A549 (cell line): ENCODE data around the gene TAOK3. TPM values are rescaled to one million over a fixed set of nuclear protein-coding genes. Genes with fewer than 3 reads are reported as not detected.

Experiments used
- ATAC-seq, 2 experiments: fragments of 200-7000 bp in 1 of 2; fragments of >200 bp in 1 of 2; cut with Nextera tagmentation in 1 of 2; cut with Tn5 transposase in 1 of 2; 3 replicates each; pipeline versions ENCODE4 v1.8.0 to v1.9.1; 2018 to 2020; ENCODE audit warnings: mild to moderate bottlenecking in 1 of 2, moderate library complexity in 1 of 2
- CTCF ChIA-PET: fragments of 300-600 bp; sonication (Branson Sonifier 250); formaldehyde crosslinking; extraction: SDS; loops from one replicate; lab custom pipeline; 2021; ENCODE audit warnings: antibody characterized with exemption, inconsistent platforms; lab: Yijun Ruan, JAX
- POLR2A ChIA-PET: fragments of 350-600 bp; formaldehyde crosslinking; extraction: SDS; loops from one replicate; lab custom pipeline; 2021; ENCODE audit warnings: antibody characterized with exemption, inconsistent platforms; lab: Yijun Ruan, JAX
- DNase-seq, 2 experiments: peaks; one replicate each; pipeline versions ENCODE4 v3.0.0 to v3.0.0-alpha.2; 2011 to 2016; ENCODE audit warnings: low read depth in 1 of 2, low spot score in 1 of 2
- FAIRE-seq: peaks from 2 replicates; lab custom pipeline; 2011; peaks lifted over from hg19 to GRCh38; lab: Jason Lieb, UNC
- H3K27ac ChIP-seq, 2 experiments: fragments of >200 bp; sonication (Bioruptor Twin); formaldehyde crosslinking; 3 replicates each; pipeline ENCODE4 v1.5.1; 2016 to 2017
- H3K4me1 ChIP-seq: fragments of >200 bp; sonication (Bioruptor Twin); formaldehyde crosslinking; 3 replicates; pipeline ENCODE4 v1.6.1; 2016
- H3K4me2 ChIP-seq: fragments of >200 bp; sonication (Bioruptor Twin); formaldehyde crosslinking; 3 replicates; pipeline ENCODE4 v1.6.1; 2016
- H3K4me3 ChIP-seq: fragments of >200 bp; sonication (Bioruptor Twin); formaldehyde crosslinking; 3 replicates; pipeline ENCODE4 v1.5.1; 2016
- H3K9me3 ChIP-seq: fragments of >200 bp; sonication (Bioruptor Twin); formaldehyde crosslinking; 3 replicates; pipeline ENCODE4 v1.6.1; 2016
- BCL3 ChIP-seq: fragments of >200 bp; sonication (Bioruptor Twin); formaldehyde crosslinking; IDR thresholded peaks from 3 replicates; pipeline ENCODE4 v1.6.1; 2016
- CEBPB ChIP-seq, 2 experiments: fragments of >200 bp in 1 of 2; sonication (Bioruptor Twin) in 1 of 2; formaldehyde crosslinking in 1 of 2; IDR thresholded peaks; 2 replicates each; pipeline ENCODE4 v1.6.1; 2012 to 2016
- CHD2 ChIP-seq: fragments of 150-350 bp; IDR thresholded peaks from 2 replicates; pipeline ENCODE4 v1.6.1; 2014; ENCODE audit warnings: low read length; ENCODE audit not compliant: partially characterized antibody
- EP300 ChIP-seq, 2 experiments: fragments of >200 bp; sonication (Bioruptor Twin); formaldehyde crosslinking; IDR thresholded peaks; 2 replicates in 1 of 2; 3 replicates in 1 of 2; pipeline ENCODE4 v1.6.1; 2016 to 2017
- ESRRA ChIP-seq: fragments of 150-350 bp; IDR thresholded peaks from 2 replicates; pipeline ENCODE4 v1.6.1; 2014; ENCODE audit warnings: mild to moderate bottlenecking, low read length, borderline replicate concordance
- FOSB ChIP-seq: fragments of 250-450 bp; sonication (Bioruptor Pico); IDR thresholded peaks from 2 replicates; pipeline ENCODE4 v1.5.0; 2020; ENCODE audit warnings: mild to moderate bottlenecking, moderate library complexity
- FOSL2 ChIP-seq, 2 experiments: fragments of 450-650 bp in 1 of 2; fragments of >200 bp in 1 of 2; sonication (Bioruptor Twin) in 1 of 2; formaldehyde crosslinking; IDR thresholded peaks; 2 replicates each; pipeline versions ENCODE4 v1.5.0 to v1.6.1; 2016 to 2020; ENCODE audit warnings: mild to moderate bottlenecking in 1 of 2, moderate library complexity in 1 of 2
- HDAC2 ChIP-seq: fragments of 200-600 bp; sonication (generic); IDR thresholded peaks from 2 replicates; pipeline ENCODE4 v1.6.1; 2016
- HEYL ChIP-seq: fragments of 250-450 bp; sonication (Bioruptor Pico); IDR thresholded peaks from 2 replicates; pipeline ENCODE4 v1.8.0; 2021; ENCODE audit warnings: mild to moderate bottlenecking, moderate library complexity
- HOXB13 ChIP-seq: fragments of 250-450 bp; sonication (Bioruptor Pico); IDR thresholded peaks from 2 replicates; pipeline ENCODE4 v1.5.0; 2020; ENCODE audit warnings: low read depth, mild to moderate bottlenecking, moderate library complexity
- HOXB5 ChIP-seq: fragments of 250-450 bp; sonication (Bioruptor Pico); IDR thresholded peaks from 2 replicates; pipeline ENCODE4 v1.5.0; 2020; ENCODE audit warnings: mild to moderate bottlenecking, moderate library complexity
- JUNB ChIP-seq: fragments of >200 bp; sonication (Bioruptor Twin); formaldehyde crosslinking; IDR thresholded peaks from 2 replicates; pipeline ENCODE4 v1.6.1; 2016
- KDM1A ChIP-seq: fragments of 200-600 bp; sonication (generic); IDR thresholded peaks from 2 replicates; pipeline ENCODE4 v1.6.1; 2016; ENCODE audit warnings: low read depth, mild to moderate bottlenecking
- KDM5A ChIP-seq: fragments of 200-600 bp; sonication (generic); IDR thresholded peaks from 2 replicates; pipeline ENCODE4 v1.6.1; 2016; ENCODE audit warnings: antibody characterized with exemption, mild to moderate bottlenecking
- MAFK ChIP-seq: fragments of 450-650 bp; IDR thresholded peaks from 2 replicates; pipeline ENCODE4 v1.6.1; 2014; ENCODE audit not compliant: partially characterized antibody
- MYC ChIP-seq: IDR thresholded peaks from 2 replicates; pipeline ENCODE4 v1.6.1; 2012; ENCODE audit warnings: mild to moderate bottlenecking, inconsistent platforms, low read length, improper control_type of control experiment, borderline replicate concordance
- NPAS2 ChIP-seq: fragments of 250-450 bp; sonication (Bioruptor Pico); IDR thresholded peaks from 2 replicates; pipeline ENCODE4 v1.8.0; 2022; ENCODE audit warnings: mild to moderate bottlenecking, moderate library complexity, borderline replicate concordance
- NR3C1 ChIP-seq: fragments of >200 bp; sonication (Bioruptor Twin); formaldehyde crosslinking; IDR thresholded peaks from 3 replicates; pipeline ENCODE4 v1.6.1; 2017
- RCOR1 ChIP-seq: fragments of 150-350 bp; IDR thresholded peaks from 2 replicates; pipeline ENCODE4 v1.6.1; 2014; ENCODE audit warnings: antibody characterized with exemption, low read length, low read depth
- SMC3 ChIP-seq: fragments of >200 bp; sonication (Bioruptor Twin); formaldehyde crosslinking; IDR thresholded peaks from 3 replicates; pipeline ENCODE4 v1.6.1; 2018; ENCODE audit warnings: inconsistent platforms
- SREBF2 ChIP-seq: fragments of 450-650 bp; IDR thresholded peaks from 2 replicates; pipeline ENCODE4 v1.6.1; 2014; ENCODE audit warnings: mild to moderate bottlenecking, moderate library complexity
- TFCP2L1 ChIP-seq: fragments of 250-450 bp; sonication (Bioruptor Pico); IDR thresholded peaks from 2 replicates; pipeline ENCODE4 v1.5.0; 2021; ENCODE audit warnings: mild to moderate bottlenecking
- ZSCAN20 ChIP-seq: fragments of 250-450 bp; sonication (Bioruptor Pico); IDR thresholded peaks from 2 replicates; pipeline ENCODE4 v1.8.0; 2022; ENCODE audit warnings: mild to moderate bottlenecking, moderate library complexity
- WGBS: methylation state at CpG from one replicate; pipeline ENCODE4 v1.1.6; 2017; ENCODE audit errors: missing lambda C conversion rate; 5-methylcytosine and 5-hydroxymethylcytosine counted together
- polyA plus RNA-seq, 4 experiments: library from polyadenylated mRNA; depleted of rRNA in 3 of 4; stranded (reverse); fragments of >200 nt; fragmentation: RNase III in 1 of 4; extraction: RNeasy Plus Mini Kit Qiagen cat#74134 plus additional on column Dnase treatment in 1 of 4; gene quantifications; 2 replicates in 3 of 4; 3 replicates in 1 of 4; pipeline ENCODE4 v1.2.3, GENCODE V29; 2011 to 2017
- TF ChIP-seq, protein P1 (sequence below): IDR thresholded peaks from 2 replicates; pipeline ENCODE4 v1.6.1; 2012

Gene TAOK3
- polyA plus RNA-seq, 2 of the 4 experiments (the other 2 are of a cell fraction): 13.1 to 27.6 TPM

GRCh38 chr12:118346895-118347294, 25.8 kb downstream of the TAOK3 start:
- ChIA-PET POLR2A (no interaction called here), CTCF (interaction anchor here (1.2 to 3.9 kb wide), 3 partner anchors 11 to 171 kb away, joined by 3 to 26 read pairs (median 5); partner anchors contain the start of gene SUDS3)
- no peak for DNase-seq
- 92% methylated on average over 7 of the region's 7 CpGs for WGBS
- no peak for TF ChIP-seq CHD2
- no peak for TF ChIP-seq CEBPB (IDR thresholded peaks at IDR 0.05)
- no peak for TF ChIP-seq HEYL (CRISPR knock-in tag)
- H3K9me3 ChIP-seq: no peaks in the 10 kb centered on the region
- H3K4me1 ChIP-seq: peaks cover 6% of the 10 kb centered on the region; the same call in 2 of the 3 replicates
- H3K4me2 ChIP-seq: no peak overlapping the region
- no peak for ATAC-seq
- no peak overlapping the region for H3K27ac ChIP-seq
- no peak for FAIRE-seq
- no peak overlapping the region for H3K4me3 ChIP-seq

DNA sequence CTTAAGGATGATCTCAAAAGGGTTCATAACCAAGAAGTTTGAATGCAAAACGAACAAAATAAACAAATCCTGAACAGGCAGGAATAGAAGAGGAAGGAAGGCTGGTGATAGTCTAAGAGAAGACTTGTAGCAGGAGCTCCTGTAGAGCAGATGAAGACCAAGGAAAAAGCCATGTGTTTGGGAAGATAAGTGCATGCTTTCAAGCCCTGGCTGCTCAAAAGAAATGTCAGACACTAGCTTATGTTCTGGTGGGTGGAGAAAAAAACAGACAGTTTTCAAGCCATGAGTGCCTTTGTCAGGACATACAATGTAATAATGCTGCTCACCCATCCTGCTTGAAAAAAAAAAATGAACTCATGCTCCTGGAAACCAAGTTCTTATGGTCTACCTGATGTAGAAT, 27.4 kb downstream of the TAOK3 start:
- no peak for DNase-seq
- TF ChIP-seq FOSL2 (IDR thresholded peaks at IDR 0.05) (no peak), FOSL2 (CRISPR knock-in tag; IDR thresholded peaks at IDR 0.05) (no peak), SMC3 (no peak)
- TF ChIP-seq, all 56 proteins: peak for 0
- ATAC-seq: no peak
- H3K4me2 ChIP-seq: no peak overlapping the region
- no peak overlapping the region for H3K27ac ChIP-seq
- ChIA-PET CTCF (interaction anchor here (1.1 to 3.9 kb wide), 3 partner anchors 8 to 164 kb away, joined by 3 to 26 read pairs (median 5); partner anchors contain the start of gene SUDS3), POLR2A (no interaction called here)
- H3K4me1 ChIP-seq: peaks cover 6% of the 10 kb centered on the region; the same call in 2 of the 3 replicates
- no peaks in the 10 kb centered on the region for H3K9me3 ChIP-seq
- no peak for FAIRE-seq
- WGBS: 47% methylated on average over 1 of the region's 1 CpG
- no peak overlapping the region for H3K4me3 ChIP-seq

DNA sequence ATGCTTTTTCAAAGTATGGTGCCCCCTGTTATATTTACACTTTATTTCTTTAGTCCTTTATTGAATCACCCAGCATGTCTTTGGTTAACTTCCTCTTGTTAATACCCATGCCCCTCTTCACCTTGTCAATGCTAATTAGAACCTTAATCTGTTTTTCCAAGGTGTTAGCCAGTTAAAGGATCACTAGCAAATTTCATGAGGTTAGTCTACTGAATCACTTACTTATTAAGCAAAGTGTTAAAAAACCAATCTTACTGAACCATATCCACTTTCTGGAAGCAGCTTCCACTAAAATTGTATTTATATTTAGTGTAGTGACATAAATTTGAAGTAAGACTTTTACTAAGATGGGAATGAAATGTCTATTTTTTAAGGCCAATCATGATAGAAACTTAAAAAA, 27.9 kb downstream of the TAOK3 start:
- POLR2A ChIA-PET: no interaction called here
- H3K27ac ChIP-seq: no peak overlapping the region
- no peak for DNase-seq
- TF ChIP-seq SMC3: no peak
- no peak for TF ChIP-seq HOXB13 (CRISPR knock-in tag)
- no peak for TF ChIP-seq NR3C1
- TF ChIP-seq NPAS2 (CRISPR knock-in tag): no peak
- no peak for TF ChIP-seq KDM1A
- no peak for TF ChIP-seq ESRRA
- no peak for TF ChIP-seq TFCP2L1 (CRISPR knock-in tag)
- no peak for TF ChIP-seq HOXB5 (CRISPR knock-in tag)
- no peak for TF ChIP-seq HEYL (CRISPR knock-in tag)
- no peak for TF ChIP-seq SREBF2
- no peak for TF ChIP-seq MAFK
- TF ChIP-seq ZSCAN20 (CRISPR knock-in tag): no peak
- TF ChIP-seq MYC: no peak
- no peak for TF ChIP-seq EP300 (IDR thresholded peaks at IDR 0.05)
- no peak for TF ChIP-seq JUNB
- no peak for TF ChIP-seq RCOR1
- TF ChIP-seq CHD2: no peak
- no peak for TF ChIP-seq FOSB
- TF ChIP-seq BCL3: no peak
- TF ChIP-seq FOSL2 (IDR thresholded peaks at IDR 0.05): no peak
- TF ChIP-seq FOSL2 (CRISPR knock-in tag; IDR thresholded peaks at IDR 0.05): no peak
- ATAC-seq: no peak
- H3K4me3 ChIP-seq: no peak overlapping the region
- no peak for FAIRE-seq
- no peak overlapping the region for H3K4me2 ChIP-seq
- CTCF ChIA-PET: interaction anchor here (1.1 kb wide), 1 partner anchor 9 kb away, joined by 3 read pairs; no protein-coding TSS in a partner anchor
- no peaks in the 10 kb centered on the region for H3K9me3 ChIP-seq
- peaks cover 11% of the 10 kb centered on the region; the same call in 2 of the 3 replicates for H3K4me1 ChIP-seq

DNA sequence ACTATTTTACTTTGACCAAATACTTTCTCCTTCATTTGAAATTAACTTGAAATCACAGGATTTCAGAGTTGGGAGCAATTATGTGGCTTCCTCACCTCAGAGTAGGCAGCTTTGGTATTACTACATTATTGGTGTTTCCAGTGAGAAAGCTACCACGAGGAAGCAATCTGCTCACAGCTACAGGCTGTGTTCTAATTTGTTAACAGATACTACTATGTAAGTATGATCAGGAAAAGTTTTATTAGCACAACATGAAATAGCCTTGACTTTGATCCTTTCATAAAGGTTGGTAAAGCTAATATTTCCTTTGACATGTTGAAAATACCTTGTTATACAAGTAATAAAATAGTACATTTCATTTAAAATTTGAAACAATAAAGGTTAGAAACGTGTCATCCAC, 30.6 kb downstream of the TAOK3 start:
- H3K4me3 ChIP-seq: no peak overlapping the region
- ATAC-seq (no peak), FAIRE-seq (peak; percentile 18), DNase-seq (no peak)
- no peak for TF ChIP-seq ZSCAN20 (CRISPR knock-in tag)
- TF ChIP-seq KDM5A: no peak
- TF ChIP-seq HDAC2: no peak
- no peak for TF ChIP-seq ESRRA
- no peak for TF ChIP-seq SREBF2
- TF ChIP-seq, protein P1, sequence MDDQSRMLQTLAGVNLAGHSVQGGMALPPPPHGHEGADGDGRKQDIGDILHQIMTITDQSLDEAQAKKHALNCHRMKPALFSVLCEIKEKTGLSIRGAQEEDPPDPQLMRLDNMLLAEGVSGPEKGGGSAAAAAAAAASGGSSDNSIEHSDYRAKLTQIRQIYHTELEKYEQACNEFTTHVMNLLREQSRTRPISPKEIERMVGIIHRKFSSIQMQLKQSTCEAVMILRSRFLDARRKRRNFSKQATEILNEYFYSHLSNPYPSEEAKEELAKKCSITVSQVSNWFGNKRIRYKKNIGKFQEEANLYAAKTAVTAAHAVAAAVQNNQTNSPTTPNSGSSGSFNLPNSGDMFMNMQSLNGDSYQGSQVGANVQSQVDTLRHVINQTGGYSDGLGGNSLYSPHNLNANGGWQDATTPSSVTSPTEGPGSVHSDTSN: no peak
- no peak overlapping the region for H3K4me2 ChIP-seq
- 38% methylated on average over 2 of the region's 2 CpGs for WGBS
- no peaks in the 10 kb centered on the region for H3K9me3 ChIP-seq
- peaks cover 26% of the 10 kb centered on the region for H3K4me1 ChIP-seq
- CTCF ChIA-PET: interaction anchor here (0.7 kb wide), 1 partner anchor 238 kb away, joined by 3 read pairs; the partner anchor contains the start of gene VSIG10
- POLR2A ChIA-PET: no interaction called here
- H3K27ac ChIP-seq: no peak overlapping the region
